GM12892 (cell line): ENCODE results near the gene OSR1.

Experiments
- POLR2A ChIP-seq: IDR thresholded peaks from 2 replicates; pipeline ENCODE4 v1.6.1; 2011; ENCODE audit warnings: low read depth, low read length, control low read depth
- POLR2AphosphoS5 ChIP-seq: IDR thresholded peaks from 2 replicates; pipeline ENCODE4 v1.6.1; 2011; ENCODE audit warnings: low read depth, low read length, control low read depth

DNA sequence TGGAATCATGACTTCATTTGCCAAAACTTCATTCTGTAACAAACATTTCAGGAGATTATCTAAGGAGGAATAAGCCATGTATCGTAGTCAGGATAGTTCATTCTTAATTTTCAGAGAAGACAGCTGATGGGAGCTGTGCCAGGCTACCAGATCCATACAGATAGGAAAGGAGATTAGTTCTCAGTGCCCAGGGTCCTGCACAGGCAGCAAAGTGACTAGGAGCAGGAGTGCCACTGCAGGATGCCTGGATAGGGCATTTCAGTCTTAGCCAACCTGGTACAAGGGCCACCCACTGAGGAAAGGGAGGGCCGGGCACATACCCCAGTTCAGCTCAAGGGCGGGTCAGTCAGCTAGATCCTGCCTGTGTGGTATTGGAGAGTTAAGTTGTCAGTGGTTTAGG lies 6.7 kb upstream of the OSR1 start:
- TF ChIP-seq POLR2A, result no peak
- no peak for TF ChIP-seq POLR2AphosphoS5
